Upper lobe of left lung (tissue), 4 donors: ENCODE data around the gene HOXC13.

Experiments
- CTCF ChIP-seq, 6 experiments: fragments of 450-650 bp in 4 of 6; fragments of 200-600 bp in 2 of 6; sonication (generic) in 2 of 6; IDR thresholded peaks; one replicate each; pipeline ENCODE4 v1.5.1; 2016 to 2019; ENCODE audit warnings: antibody characterized with exemption in 6 of 6
- POLR2A ChIP-seq, 4 donors: fragments of 450-650 bp; IDR thresholded peaks; one replicate each; pipeline ENCODE4 v1.5.1; 2016 to 2017; ENCODE audit warnings: antibody characterized with exemption in 4 of 4, mild to moderate bottlenecking in 2 of 4

- TF ChIP-seq CTCF (IDR thresholded peaks at IDR 0.05) (no peak), POLR2A (IDR thresholded peaks at IDR 0.05) (no peak)
These were observed at the start of gene HOXC13 for GRCh38 chr12:53938326-53939140.
